ENCODE measurements around the gene ZNF230.

The ZNF230 gene

GRCh38 chr19:44050740-44051649 lies 48.2 kb downstream of the ZNF230 start:
- peak; percentile 13 for DNase-seq

GRCh38 chr19:44051650-44052402 lies 49.1 kb downstream of the ZNF230 start, which contains the start of gene ZNF223:
Gene ZNF223 (plus strand): TSS chr19:44052036. CDS start chr19:44055177, 3,141 bp downstream.
- DNase-seq: peak; percentile 81

- no peak for DNase-seq
Observed at GRCh38 chr19:44055870-44056269, 53.1 kb downstream of the ZNF230 start.

- no peak for DNase-seq
Observed at GRCh38 chr19:44059229-44059628, 56.5 kb downstream of the ZNF230 start.

- DNase-seq: no peak
Observed at GRCh38 chr19:44061038-44061437, 58.3 kb downstream of the ZNF230 start.
